CD4-positive, alpha-beta T cell treated with Interleukin-2 at 100 ng/mL for 4 hours (primary cell): Measurements from ENCODE around the gene SLC8A3.

Source experiments
- DNase-seq: peaks from one replicate; pipeline ENCODE4 v3.0.0-alpha.2; 2020; ENCODE audit warnings: low spot score

The SLC8A3 gene

DNA sequence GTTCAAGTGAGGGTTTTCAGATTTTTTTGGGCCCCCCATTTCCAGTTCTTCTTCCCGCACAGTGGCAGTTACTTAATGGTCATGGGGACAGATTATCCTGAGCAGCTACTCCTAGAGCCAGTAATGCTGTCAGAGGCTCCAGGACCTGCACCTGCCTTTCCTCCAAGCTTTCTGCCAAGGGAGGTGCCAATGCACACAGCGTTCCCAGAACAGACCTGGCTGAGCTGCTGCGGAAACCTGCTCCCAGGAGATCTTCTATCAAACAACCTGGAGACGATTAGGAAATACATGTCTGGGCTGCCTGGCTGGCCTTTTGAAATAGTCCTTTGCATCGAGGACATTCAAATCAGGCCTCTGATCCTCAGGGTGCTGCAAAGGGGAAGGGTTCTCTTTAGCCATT is 120.9 kb downstream of the SLC8A3 start:
- no peak for DNase-seq

DNA sequence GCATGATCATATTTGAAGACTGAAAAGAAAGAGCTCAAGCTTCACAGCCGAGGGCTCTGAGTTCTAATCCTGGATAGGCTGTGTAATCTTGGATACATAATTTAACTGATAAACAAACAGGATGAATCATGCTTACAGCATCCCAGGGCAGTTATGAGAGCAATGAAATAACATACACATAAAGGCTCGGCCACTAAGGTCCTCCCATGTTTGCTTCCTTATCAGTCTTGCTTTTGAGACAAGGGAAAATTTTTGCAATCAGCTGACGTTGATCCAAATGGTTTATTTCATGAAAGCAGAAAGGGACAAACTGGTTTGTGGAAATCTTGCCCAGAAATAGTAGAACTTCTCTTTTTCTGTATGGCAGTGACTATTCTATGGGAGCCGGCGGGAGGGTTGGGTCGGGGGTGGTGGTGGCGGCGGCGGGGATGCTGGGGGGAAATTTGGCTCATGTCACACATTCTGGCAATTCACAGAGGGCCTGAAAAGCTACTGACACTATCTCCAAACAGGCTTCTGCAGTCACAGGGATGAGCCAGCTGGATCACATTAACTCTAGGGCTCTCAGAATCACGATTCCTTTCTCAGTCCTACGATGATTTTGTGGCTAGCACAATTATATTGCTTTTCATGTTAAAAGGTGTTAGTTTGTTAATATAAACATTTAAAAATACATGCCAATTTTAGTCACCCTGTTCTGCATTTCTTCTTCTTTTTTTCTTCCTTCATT is 124.5 kb downstream of the SLC8A3 start:
- DNase-seq, result no peak

DNA sequence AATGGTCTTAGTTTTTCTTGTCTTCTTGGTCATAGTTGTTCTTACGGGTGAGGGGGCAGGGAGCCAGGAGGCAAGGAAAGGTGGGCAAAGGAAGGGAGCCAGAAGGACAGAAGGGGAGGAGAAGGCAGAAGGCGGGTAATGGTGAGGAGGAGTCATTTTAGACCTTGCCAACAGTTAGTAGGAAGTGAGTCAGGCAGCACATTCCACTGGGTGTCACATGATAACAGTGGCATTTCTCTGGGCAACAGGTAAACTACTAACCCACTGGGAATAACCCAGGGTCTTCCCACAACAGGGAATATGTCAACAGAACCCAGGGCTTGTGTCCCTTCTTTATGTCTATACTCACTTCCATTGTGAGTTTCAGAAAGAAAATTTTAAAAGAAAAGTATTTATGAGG is 127.6 kb downstream of the SLC8A3 start:
- no peak for DNase-seq

DNA sequence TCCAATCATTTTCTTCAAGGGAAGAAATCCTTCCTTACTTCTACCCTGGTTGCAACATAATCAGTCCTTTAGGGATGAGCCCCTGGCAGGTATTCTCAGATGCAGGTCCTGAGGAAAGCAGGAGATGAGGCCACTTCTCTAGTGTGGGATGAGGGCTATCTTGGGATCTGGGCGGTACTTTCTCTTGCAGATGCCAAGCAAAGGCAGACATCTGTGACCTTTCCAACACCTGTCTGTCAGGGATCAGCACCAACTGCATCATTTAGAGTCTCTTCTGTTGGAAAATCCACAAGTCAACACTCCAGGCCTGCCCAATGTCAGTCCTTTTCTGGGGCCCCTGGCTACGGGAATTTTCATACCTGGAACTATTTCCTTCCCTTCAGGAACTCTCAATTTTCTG is 129.2 kb downstream of the SLC8A3 start:
- no peak for DNase-seq

DNA sequence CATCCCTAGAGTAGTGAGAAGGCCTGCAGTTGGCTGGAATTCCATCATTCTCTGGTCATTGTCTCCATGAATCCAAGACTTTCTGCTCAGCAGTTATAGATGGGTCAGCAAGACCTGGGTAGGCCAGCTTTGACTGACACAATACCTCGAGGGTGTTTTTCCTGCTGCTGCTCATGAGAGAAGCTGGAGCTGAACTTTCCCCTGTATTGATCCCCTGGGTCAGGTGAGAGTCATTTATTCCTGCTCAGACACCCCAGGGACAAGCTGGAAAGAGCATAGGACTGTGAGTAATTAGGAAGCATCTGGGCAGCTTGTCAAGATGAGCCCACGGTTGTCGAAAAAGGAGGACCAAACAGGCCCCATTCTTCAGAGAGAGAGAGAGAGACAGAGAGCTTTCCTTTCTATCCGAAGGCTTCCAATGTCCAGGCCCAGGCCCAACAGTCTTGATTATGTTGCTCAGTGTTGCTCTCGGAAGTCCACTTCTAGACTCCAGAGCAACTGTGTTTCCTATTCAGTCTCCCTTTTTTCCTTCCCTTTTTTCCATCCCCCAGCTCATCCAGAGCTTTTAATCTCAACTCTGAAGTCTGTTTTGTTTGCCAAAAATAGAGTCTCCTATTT is 131.1 kb downstream of the SLC8A3 start:
- no peak for DNase-seq

DNA sequence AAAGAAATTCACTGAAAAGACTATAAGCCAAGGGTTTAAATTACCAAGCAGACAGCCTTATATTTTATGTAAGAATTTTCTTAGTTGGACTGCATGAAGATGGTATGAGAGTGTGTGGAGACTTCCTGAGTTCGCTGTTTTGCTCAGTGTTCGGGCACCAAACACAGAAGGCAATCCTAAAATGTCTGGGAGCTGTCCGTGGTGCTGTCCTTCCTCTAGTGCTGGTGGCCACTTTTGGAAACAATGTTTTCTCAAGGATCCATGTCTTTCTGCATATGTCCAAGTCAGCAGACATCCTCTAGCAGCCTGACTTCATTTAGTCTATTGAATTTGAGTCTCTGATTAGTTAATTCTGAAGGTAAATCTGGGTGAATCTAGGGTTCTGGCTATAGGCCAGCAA is 135.8 kb downstream of the SLC8A3 start:
- DNase-seq, result no peak

DNA sequence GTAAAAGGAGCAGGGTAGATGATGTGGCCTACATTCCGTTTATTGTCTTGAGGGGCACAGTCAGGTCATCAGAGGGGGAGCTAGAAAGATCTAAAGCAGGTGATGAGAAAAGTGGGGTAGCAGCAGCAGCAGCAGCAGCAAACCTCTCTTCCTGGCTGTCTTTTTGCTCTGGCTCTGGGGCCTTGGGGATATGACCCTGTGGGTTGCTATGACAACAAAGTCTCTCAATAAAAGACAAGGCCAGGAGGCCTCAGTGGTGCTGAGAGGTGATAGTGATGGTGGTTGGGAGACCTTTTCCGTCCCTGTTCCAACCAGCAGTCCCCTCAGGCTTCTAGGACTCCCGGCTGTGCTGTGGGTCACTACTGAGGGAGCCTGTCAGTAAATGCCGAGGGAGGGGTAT is 138.6 kb downstream of the SLC8A3 start:
- DNase-seq, result no peak

DNA sequence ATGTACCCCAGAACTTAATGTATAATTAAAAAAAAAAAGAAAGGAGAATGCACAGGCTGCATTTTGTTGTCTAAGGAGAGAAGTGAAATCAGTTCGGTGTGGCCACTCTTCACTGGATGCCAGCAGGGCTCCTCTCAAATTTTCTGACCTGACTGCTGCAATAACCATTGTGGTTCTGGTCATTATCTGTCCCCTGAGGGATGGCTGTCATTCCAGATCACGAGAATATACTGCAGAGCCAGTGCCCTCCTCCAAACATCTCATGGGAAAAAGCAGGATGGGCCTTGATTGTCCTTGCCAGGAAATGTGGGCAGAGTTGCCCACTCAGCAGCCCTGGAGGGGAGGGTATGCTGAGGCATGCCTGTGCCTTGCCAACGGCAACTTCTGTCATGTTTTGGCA is 139.1 kb downstream of the SLC8A3 start:
- no peak for DNase-seq

DNA sequence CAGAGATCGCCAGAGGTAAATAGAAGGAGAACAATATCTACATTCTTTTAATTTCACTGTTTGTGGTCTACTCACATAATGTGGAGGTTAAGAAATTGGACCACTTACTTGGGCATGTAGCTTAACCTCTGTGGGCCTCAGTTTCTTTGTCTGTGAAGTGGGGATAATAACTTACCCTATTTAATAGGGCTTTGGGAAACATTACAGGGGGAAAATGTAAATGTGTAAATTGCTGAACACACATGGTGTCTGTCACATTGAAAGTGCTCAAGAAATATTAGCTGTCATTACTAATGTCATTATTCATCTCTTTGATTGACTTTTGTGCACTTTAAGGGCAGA is 140.5 kb downstream of the SLC8A3 start:
- no peak for DNase-seq

DNA sequence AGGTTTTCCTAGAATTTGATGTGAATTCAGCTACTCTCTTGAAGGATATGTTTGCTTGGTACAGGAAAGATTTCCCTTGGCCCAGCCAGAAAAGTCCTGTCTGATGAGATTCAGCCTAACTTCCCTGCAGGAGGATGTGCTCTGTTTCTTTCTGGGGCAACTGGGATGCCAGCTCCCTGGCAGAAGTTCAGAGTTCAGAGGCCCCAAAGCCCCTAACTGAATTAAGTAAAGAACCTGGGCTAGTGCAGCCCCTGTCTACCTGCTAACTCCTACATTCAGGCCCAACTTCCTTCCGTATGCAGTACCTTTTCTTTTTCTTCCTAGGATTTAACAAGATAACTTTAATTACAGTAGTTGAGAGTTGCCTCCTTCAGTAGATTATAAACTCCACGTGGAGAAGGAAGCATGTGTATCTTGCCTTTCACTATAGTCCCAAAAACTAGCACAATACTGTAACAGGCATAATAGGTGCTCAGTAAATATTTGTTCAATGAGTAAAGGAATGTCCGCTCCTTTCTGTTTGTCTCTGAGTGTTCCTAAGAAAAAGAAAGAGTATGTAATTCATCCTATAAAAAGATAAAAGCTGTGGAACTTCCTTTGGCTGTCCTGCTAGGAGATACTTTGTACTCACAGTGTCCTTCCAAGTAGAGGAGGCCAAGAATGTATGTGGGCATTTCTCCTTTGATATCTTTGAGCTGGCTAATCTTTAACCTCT is 141.0 kb downstream of the SLC8A3 start:
- no peak for DNase-seq

DNA sequence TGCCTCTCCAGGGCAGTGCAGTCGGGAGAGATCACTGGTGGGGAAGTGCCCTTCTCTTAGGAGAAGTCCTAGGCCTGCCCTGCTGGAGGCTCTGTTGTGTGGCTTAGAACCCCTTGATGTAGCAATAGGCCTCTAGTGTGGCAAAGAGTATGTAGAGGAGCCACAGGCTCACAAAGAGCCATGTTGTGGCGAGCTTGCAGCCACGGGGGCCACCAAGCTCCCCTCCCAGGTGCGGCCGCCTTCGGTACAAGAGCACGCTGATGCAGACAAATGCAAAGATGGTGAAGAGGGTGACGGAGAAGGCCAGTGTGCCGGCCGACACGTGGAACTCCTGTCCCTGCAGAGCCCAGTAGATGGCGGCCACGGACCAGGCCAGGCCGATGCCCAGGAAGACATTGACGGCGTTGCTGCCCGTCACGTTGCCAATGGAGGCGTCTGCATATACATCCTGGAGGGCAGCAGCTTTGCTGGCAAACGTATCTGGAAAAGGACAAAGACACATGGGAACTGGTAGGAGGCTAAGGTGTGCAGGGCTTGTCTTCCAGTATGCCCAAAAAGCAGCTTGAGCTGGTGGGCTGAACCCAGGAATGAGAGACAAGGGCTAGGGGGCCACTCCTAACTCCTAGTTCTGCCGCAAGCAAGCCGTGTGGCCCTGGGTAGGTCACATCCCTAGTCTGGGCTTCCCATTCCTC is 142.8 kb downstream of the SLC8A3 start:
- no peak for DNase-seq

DNA sequence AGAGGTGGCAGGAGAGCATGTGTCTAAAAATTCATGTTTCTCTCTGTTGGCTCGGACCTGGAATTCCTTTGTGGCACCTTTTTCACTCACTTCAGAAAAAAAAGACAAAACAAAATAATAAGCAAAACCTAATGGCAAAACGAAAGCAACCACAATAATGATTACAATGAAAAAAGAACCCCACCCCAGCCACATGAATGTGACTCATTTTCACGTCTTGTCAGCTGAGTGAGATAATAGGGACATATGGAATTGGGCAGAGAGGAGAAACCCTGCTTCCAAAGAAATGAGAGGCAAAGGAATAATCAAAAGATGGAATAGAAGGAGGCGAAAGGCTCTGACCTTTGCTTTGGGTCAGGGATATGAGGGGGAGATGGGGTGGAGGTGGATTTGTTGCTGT is 143.4 kb downstream of the SLC8A3 start:
- DNase-seq, result no peak

DNA sequence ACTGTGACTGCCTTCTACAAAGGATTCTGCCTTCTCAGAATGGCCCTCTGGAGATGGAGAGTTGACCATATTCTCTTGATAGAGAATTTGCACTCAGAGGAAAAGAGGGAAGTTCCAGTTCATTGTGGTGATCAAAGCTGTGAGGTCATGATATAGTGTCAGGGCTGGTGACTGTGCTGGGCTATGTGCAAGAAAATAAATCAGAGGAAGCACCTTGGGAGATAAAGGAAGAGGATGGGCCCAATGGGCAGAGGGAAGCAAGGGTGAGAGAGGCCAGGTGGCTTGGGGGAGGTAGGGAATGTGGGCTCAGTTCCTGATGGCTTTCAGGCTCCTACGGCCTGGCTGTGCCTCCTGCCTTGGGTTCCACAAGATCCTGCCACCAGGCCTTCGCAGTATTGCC is 145.8 kb downstream of the SLC8A3 start:
- DNase-seq, result no peak

DNA sequence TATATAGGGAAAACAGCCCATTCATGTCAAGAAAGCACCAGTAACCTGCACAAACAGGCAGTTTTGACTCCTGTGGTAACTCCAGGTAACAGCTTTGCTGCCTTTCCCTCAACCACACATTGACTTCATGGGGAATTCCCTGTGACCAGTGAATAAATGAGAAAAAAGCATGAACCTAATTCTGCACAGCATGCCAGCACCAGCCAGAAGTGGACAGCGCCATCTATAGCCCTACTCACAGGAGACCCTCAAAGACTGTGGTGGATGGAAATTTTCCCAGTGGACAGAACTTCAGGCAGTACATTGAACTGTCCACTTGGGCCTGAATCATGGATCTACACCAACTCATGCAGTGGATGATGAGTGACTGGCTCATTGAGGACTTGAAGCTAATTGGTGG is 152.1 kb downstream of the SLC8A3 start:
- no peak for DNase-seq

DNA sequence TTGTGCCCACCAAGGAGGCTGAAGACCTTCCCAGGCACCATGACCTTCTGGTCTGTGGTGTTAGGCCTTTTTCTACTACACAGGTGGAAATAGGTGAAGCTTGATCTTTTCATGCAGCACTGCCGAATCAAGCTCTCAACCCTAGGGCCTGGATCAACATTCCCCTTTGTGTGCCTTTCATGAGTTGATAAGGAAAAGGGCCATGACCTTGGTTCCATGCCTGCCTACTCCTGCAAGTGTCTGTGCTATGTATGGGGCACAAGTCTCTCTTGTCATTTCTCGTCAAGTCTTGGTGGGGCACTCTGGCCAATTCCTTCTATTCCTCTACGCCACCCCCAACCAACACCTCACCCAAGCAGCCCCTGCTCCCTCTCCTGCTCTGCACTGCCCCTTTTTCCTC is 154.5 kb downstream of the SLC8A3 start:
- DNase-seq, result no peak

DNA sequence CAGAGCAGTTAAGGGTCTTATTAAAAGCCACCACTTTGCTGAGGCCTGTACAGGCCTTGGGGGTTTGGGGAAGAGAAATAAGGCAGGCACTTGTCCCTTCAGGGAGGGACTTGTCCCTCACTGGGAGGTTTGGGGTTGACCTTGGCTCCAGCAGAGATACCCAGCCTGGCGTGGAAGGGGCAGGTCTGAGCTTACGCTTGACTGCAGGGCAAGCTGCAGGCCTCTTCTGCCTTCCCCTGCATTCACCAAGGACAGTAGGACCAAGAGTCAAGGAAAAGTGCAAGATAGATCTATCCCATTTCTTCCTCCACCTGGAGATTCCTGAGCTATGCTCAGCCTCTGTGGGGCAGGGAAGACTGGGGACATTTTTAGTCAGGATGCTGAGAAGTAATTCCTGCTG is 155.2 kb downstream of the SLC8A3 start:
- no peak for DNase-seq

DNA sequence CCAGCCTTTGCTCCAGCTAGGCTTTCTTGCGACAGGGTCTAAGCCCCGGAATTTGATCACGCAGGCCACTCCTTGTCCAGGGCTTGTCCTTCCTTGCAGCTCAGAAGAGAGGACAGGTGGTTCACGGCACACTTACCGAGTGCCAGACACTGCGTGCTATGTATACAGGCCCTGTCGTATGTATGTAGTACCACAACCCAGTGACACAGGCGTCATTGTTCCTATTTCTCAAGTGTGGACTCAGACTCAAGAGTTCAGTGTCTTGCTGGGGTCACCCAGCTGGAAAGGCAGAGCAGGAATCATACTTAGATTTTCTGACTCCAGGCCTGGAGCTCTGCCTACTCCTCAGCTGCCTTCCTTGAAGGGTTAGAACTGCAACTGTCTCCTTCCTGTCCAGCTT is 155.6 kb downstream of the SLC8A3 start:
- DNase-seq, result no peak

DNA sequence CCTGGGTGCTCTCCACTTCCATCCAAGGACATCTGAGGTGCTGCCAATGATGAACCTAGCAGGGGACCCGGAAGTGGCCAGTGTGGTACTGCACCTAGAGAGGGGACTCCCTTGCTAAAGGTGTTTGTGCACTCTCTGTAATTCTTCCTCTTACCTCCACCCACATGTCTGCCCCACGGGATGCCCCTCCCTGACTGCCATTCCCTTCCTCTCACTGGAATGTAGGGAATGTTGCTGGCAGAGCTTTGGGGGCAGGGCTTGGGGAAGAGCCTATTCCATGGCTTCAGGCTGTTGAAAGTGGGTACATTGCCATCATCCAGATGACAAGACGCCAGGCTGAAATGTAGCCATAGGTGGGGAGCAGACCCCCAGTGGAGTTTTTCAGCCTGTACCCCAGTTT is 156.3 kb downstream of the SLC8A3 start:
- no peak for DNase-seq

DNA sequence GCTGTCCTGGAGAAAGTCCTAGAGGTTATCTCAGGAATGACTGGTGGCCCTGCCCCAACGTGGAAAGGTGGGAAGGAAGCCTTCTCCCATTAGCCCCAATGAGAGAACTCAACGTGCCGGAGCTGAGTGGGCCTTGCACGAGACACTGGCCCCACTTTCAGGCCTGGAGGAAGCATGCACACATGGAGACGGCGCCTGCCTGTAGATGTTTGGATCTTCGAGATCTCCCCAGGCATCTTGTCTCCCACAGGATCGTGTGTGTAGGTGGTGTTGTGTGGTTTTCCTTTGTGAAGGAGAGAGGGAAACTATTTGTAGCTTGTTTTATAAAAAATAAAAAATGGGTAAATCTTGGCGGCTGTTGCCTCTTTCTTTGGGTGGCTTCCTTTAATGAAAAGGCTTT is 156.7 kb downstream of the SLC8A3 start:
- DNase-seq, result no peak

DNA sequence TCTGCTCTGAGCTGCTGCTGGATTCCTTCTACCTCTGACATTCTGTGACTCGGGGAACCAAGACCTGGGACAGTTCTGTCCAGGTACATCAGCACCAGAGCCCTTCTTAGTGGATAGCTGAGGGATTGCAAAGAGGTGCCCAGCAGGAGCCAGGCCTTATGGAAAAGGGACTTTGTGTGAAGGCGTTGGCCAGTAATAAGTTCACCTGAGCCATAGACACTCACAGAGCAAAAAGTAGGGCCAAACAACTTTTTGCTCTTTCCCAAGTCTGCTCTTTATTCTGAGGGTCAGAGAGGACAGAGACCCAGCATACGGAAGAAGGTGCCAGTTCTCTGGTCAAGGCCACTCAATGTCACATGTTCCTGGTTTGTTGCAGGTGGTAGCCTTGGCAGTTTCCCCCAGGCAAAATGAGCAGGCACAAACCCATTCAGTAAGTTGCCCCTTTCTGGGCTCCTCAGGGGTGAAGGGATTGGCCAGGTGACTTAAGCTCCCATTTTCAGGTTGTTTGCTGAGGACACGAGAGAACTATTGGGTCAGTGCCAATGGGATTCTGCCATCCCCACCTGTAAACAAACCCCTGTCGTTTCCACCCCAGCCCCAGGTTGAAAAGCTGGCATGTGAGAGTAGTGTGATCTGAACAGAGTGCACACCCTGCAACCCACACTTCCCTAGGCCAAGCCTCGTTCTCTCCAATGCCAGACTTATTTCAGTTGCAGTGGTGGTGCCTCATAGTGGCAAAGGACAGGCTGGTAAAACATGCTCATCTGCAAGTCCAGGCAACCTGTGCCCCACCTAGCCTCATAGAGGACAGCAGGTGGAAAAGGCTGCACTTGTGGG is 159.2 kb downstream of the SLC8A3 start:
- DNase-seq, result no peak

DNA sequence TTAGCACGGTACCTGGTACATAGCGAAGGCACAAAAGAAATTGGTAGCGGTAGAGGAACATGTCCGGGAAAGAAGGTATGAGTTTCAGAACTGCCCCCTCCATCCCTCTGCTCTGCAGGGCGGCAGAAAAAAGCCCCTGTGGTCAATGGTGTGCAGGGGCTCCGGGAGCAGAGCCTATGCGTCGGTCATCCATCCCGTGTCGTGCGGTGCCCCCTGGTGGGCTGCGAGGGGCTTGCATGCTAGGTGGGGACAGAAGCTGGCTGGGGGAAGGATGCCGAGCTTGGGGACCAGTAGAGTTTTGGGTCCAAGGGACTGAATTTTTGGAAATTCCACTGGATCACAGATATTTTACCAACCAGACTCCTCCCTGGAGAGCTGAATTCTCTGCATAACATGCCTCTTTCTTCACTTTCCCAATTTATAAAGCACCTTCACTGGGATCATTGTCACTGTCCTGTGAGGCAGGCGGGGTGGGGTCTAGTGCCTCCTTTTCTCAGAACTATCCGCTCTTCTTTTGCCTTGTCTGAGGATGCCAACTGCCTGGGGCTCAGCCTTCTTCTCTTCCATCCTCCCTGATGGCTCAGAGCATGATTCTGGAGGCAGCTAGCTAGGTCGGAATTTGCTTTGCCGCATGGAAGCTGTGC is 160.8 kb downstream of the SLC8A3 start:
- DNase-seq, result peak; percentile 27

DNA sequence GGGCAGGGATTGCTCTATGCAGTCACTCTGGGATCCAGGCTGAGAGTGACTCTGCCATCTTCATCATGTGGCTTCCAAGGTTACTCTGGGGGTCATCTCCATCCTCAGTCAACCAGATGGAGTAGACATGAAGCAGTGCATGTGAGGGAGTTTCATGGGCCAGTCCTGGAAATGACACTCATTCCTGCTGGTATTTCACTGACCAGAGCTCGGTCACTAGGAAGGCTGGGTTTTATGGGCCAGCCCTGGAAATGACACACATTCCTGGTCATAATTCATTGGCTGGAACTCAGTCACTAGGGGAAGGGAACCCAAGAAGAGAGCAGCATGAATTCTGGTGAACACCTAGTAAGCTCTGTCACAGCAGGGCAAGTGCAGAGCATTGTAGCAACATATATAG is 164.9 kb downstream of the SLC8A3 start:
- DNase-seq, result no peak
